ENCODE measurements around the gene RCC2.

GRCh38 chr1:17441265-17441992, 2.0 kb upstream of the RCC2 start:
- TF ChIP-seq POLR2AphosphoS5 (IDR thresholded peaks at IDR 0.05; ENCODE audit: low read depth, low read length) = no peak; the same call in 1 of the 2 replicates
- TF ChIP-seq CTCF (IDR thresholded peaks at IDR 0.05) = no peak
- TF ChIP-seq, protein P1, sequence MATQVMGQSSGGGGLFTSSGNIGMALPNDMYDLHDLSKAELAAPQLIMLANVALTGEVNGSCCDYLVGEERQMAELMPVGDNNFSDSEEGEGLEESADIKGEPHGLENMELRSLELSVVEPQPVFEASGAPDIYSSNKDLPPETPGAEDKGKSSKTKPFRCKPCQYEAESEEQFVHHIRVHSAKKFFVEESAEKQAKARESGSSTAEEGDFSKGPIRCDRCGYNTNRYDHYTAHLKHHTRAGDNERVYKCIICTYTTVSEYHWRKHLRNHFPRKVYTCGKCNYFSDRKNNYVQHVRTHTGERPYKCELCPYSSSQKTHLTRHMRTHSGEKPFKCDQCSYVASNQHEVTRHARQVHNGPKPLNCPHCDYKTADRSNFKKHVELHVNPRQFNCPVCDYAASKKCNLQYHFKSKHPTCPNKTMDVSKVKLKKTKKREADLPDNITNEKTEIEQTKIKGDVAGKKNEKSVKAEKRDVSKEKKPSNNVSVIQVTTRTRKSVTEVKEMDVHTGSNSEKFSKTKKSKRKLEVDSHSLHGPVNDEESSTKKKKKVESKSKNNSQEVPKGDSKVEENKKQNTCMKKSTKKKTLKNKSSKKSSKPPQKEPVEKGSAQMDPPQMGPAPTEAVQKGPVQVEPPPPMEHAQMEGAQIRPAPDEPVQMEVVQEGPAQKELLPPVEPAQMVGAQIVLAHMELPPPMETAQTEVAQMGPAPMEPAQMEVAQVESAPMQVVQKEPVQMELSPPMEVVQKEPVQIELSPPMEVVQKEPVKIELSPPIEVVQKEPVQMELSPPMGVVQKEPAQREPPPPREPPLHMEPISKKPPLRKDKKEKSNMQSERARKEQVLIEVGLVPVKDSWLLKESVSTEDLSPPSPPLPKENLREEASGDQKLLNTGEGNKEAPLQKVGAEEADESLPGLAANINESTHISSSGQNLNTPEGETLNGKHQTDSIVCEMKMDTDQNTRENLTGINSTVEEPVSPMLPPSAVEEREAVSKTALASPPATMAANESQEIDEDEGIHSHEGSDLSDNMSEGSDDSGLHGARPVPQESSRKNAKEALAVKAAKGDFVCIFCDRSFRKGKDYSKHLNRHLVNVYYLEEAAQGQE (IDR thresholded peaks at IDR 0.05; ENCODE audit: insufficient read depth in 1 of 2, low read depth in 2 of 2, low read length in 1 of 2) = no peak
- TF ChIP-seq SIN3A (IDR thresholded peaks at IDR 0.05; ENCODE audit: borderline replicate concordance, insufficient read depth, low read depth, low read length) = no peak
- no peak for TF ChIP-seq TCF7L2 (IDR thresholded peaks at IDR 0.05; ENCODE audit: low read depth, low read length)
